Thyroid gland (tissue), 4 donors: ENCODE measurements around the gene FEN1.

Experiments
- CTCF ChIP-seq, 6 experiments: fragments of 200-600 bp in 3 of 6; fragments of 450-650 bp in 3 of 6; sonication (generic) in 3 of 6; IDR thresholded peaks; one replicate each; pipeline ENCODE4 v1.5.1; 2016 to 2019; ENCODE audit warnings: antibody characterized with exemption in 6 of 6, mild to moderate bottlenecking in 2 of 6, inconsistent platforms in 1 of 6, moderate library complexity in 1 of 6
- POLR2A ChIP-seq, 2 donors: fragments of 450-650 bp; IDR thresholded peaks; one replicate each; pipeline ENCODE4 v1.6.1; 2017; ENCODE audit warnings: antibody characterized with exemption in 2 of 2, mild to moderate bottlenecking in 2 of 2, moderate library complexity in 1 of 2

GRCh38 chr11:61784506-61784805 is 8.3 kb upstream of the FEN1 start:
- no peak for TF ChIP-seq CTCF (IDR thresholded peaks at IDR 0.05)
- no peak for TF ChIP-seq POLR2A (IDR thresholded peaks at IDR 0.05)
